Left kidney (tissue), 2 donors: Measurements from ENCODE around the gene FERMT1. TPM values are rescaled to one million over a fixed set of nuclear protein-coding genes. Genes with fewer than 3 reads are reported as not detected.
"Not testable (repeated sequence)": the region's sequence is repeated elsewhere in the genome, so short reads cannot be mapped to it uniquely, and the experiment has no call there.

Experiments
- DNase-seq: peaks from one replicate; pipeline ENCODE4 v3.0.0-alpha.2; 2013
- polyA plus RNA-seq: library from polyadenylated mRNA; unstranded; fragments of 120-200 nt; gene quantifications from one replicate; pipeline ENCODE4 v1.2.1, GENCODE V29; 2013; ENCODE audit not compliant: insufficient read length

FERMT1 gene
- polyA plus RNA-seq, 1 donor = 5.4 TPM

DNA sequence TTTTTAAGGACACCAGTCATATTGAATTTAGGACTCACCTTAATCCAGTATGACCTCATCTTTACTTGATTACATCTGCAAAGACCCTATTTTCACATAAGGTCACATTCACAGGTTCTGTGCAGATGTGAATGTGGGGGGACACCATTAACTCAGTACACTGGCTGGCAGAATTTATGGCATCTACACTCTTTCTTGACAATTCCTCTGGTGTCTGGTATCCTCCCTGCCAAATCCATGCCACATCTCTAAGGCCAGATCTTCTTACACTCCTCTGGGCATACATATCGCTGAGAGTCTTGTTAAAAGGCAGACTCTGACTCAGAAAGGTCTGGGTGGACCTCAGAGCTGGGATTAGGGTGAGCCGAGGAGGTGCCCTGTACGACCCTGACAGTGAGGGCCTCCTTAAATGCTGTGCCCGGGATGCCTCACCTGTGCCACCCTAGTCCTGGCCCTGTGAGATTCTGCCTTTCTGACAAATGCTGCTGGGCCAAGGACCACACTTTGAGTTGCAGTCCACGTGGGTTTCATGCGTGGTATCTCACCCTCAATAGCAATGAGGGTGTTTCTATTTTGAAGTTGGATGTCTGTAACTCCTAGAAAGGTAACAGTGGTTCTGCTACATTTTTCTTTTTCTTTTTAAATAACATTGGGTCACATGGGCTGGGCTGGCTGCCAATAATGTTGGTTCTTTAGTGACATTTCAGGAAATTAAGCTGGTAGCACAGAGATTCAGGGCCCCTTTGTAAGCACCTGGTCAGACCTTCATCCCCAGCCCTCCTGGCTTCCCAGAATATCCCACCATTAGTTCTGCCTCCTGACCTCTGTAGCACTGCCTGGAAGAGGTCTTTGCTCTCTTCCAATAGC lies 51.8 kb downstream of the FERMT1 start:
- DNase-seq = no peak

DNA sequence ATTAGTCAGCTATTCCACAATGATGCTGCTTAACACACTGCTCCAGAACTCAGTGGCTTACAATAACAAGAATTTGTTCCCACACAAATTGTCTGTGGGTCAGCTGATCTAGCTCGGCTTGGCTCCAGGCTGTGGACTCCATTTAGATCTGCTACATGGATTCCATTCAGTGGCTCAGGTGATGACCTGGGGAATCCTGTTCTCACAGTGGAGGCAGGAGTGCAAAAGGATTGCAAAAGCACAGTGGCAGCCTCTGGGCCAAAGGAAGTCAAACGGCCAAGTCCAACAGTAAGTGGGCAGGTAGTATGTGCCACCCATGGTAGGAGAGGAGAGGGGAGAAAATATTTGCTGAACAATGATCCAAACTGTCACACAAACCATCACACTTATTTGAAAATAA lies 53.2 kb downstream of the FERMT1 start:
- DNase-seq = no peak

DNA sequence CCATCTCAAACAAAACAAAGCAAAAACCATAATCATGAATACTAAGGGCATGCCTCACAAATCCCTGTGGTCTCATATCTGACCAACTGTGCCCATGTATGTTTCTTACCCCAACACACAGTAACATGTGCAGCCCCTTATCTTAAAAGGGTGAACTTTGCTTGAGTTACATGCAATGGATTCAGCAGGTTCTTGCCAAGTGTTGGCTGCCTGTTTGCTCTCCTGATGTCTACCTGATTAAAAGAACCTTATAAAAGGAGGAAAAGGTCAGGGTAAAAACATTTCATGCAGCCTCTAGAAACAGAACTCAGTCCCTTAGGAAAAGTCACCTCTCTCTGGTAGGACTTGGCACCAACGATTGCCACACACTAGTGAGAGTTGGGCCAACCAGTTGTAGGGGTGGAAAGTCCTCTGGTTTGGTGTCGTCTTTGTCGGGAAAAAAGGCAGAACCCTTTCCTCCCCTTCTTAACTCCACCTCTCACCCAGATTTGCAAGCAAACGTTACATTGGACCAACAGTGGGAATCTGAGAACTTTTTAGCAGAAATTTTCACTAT lies 55.0 kb downstream of the FERMT1 start:
- DNase-seq = no peak

DNA sequence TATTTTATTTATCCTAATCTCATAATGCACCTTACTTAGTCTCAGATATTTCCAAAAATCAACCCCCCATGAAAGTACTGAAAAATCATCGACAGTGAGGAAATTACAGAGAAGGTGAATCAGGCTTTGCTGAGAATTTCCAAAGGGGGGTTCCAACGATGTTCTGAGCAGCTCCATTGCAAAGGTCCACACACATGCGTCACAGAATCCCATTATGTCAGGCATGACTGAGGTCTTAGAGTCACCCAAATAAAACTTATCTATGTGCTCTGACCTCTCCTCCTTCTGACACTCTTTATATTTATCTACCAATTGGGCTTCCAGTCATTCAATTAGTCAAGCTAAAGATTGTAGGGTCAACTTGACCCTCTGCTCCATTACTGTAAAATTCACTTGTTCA lies 56.2 kb downstream of the FERMT1 start:
- DNase-seq = no peak

DNA sequence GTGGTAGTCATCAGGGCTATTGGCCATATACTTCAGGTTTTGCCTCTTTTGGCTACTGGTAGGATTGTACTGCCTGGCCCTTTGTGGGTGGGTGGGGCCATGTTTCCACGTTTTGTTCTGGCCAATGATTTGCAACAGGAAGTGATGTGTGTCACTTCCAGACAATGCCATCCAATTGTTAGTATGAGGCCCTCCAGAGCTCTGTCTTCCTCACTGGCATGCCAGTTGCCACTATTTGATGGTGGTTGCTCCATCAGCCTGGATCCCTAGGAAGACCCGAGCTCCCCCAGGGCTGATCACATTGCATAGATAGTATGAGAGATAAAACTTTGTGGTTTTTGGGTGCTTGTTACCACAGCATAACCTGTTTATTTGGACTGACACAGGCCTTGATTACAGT lies 61.3 kb downstream of the FERMT1 start:
- no peak for DNase-seq

DNA sequence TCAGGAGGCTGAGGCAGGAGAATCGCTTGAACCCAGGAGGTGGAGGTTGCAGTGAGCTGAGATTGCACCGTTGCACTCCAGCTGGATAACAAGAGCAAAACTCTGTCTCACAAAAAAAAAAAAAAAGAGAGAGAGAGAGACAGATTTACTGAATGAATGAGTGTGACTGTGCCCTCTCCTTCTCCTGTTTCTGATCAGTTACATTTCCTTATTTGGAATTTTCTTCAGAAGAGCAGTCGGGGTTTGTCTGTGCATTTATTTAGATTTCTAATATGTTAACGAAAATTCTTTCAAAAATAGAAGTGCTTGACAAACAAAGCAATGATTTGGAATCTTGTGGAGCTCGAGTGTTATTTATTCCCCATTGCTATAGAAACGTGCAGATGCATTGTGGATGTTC lies 62.6 kb downstream of the FERMT1 start:
- DNase-seq = no peak

DNA sequence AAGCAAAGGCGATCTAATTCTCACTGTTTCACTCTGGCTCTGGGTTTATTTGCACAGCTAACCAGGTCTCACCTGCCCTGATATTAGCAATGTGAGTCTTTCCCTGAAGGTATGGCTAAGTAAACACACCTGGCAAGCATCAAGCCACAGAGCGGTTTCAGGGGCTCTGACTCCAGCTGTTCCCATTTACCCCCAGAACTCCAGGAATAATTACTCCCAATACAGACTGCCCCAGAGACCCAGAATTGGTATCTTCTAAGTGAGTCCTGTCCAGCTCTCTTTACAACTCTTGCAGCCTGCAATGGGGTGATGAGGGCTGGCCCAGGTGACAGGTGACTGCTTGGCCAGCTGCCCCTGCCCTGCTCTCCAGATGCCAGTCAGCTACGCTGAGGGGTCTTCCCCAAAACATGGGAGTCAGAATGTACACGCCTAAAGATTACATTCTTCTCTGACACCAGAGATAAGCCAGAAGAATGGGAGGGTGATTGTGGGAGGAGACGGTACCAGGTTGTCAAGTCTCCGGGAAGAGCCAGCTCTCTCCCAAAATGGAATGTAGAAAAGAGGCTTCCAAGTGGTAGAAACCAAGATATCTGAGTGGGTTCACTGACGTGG lies 64.0 kb downstream of the FERMT1 start:
- no peak for DNase-seq

DNA sequence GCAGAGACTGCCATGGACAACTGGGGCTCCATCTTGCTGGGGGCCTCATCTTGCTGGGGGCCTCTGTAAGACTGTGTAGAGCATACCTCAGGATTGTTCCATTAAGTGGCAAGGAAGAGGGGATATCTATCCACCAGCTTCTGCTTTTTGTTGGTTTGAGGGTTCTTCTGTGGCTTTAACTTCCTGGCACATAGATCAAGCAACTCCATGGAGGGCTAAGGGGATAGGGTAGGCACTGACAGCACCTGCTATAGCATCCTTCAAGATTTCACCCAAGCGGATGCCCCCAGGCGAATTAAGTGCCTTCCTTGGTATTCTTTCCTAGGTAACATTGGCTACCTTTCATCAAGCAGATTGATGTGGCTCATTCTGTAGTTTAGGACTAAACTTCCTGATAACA lies 65.1 kb downstream of the FERMT1 start:
- DNase-seq = no peak

DNA sequence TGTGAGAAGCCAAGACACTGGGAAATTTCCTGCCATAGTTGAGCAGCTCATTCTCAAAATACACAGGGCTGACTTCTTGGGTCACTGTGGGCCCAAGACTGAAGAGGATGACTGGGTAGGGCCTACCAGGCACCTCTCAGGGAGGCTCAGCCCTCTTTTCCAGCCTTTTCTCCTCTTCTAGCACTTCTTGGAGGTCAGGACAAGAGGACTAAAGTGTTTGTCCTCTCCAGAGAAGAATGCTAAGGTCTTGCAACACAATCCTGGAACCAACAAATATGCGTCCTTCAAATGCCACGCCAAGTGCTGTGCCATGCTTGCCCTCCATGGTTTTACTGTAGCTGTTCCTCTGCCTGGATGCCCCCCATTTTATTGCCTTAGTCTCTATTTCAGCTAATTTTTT lies 65.7 kb downstream of the FERMT1 start:
- no peak for DNase-seq

DNA sequence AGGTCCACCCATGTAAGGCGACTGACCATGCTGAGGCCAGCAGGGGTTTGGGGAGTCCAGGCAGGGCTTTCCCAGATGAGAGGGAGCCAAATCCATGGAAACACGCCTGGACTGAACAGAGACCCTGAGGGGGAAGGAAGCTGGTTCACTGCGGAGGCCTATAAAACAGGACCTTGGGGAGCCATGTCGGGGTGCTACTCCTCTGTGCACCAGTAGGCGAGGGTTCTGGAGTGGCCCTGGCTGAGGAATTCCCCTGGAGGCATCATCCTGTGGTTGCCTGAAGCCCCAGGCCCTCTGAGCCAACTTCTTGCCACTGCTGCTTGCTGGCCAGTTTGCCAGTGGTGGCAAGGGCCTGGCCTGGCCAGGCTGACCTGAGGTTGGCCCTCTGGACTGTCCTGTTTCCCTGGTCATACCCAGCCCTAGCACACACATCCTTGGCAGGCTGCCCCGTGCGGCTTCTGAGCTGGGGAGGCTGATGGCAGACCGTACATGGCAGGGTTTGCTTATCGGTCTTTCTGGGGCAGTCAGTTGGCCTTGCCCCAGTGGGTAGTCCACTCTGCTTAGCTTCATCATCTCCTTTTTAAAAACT lies 66.8 kb downstream of the FERMT1 start:
- no peak for DNase-seq

DNA sequence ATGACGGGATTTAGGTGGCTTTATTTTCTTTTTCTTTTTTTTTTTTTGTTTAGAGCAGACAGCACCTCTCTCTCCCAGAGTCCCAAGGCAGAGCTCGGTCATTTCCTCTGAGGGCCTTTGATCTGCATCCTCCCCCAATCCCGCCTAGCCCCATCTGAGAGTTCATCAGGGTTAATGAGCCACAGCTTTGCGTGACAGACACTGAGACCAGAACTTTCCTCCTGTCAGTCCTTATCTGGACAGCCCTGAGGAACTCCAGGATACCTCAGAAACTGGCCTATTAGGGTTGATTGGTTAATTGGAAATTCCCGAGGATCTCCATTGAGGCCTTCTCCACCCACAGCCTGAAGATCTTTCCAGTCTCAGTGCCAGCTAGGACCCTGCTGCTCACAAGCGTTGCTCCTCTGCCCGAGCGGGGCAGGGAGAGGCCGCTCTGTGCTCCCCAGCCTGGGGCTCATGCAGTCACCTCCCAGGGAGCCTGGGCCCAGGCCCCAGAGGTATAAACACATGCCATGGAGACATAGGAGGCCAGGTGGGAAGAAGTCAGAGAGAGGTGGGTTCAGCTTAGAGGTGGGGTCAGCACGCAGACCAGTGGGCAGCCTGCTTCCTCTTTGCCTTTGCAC lies 67.6 kb downstream of the FERMT1 start:
- no peak for DNase-seq

DNA sequence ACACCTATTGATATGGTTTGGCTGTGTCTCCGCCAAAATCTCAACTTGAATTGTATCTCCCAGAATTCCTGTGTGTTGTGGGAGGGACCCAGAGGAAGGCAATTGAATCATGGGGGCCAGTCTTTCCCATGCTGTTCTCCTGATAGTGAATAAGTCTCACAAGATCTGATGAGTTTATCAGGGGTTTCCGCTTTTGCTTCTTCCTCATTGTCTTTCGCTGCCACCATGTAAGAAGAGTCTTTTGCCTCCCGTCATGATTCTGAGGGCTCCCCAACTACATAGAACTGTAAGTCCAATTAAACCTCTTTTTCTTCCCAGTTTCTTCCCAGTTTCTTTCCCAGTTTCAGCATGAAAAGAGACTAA lies 68.2 kb downstream of the FERMT1 start:
- not testable (repeated sequence) for DNase-seq

DNA sequence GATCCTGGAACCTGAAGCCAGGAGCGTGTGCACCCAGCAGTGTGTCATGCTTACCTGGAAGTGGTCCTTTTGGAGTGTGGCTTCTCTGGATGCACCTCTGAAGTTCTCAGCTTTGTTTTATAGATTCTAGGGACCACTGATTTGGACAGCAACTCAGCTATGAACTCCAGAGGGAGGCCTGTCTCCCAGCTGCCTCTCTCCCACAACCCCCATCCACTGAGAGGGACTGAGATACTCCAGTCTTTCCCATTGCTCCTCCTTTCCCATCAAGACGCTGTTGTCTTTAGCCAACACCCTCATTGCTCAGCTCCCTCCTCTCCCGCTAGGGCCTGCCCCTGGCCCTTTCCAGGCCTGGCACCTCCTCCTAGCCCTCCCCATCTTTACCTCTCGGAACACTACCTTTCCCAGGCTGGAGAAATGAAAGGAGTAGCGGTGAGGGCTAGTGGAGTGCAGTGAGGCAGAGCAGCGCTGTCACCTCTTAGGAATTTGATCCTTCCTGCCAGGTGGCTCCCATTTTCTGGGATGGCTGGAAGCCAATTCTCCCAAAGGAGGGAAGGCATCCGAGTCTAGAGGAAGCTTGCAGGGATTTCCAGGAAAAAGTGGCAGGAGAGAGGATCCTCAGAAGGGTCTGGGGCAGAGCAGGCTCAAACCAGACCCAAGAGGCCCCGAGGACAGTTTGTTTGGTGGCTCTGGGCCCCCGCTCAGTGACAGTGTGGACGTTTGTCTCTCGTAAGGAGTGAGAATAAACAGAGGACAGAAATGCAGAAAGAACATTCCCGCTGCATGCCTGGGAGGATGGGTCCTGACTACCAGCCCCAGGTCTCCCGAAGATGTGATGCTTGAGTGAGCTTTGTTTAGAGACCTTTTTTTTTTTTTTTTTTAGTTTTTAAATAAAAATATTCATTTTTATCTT lies 68.8 kb downstream of the FERMT1 start, which contains the start of gene LRRN4:
TSS of gene LRRN4 (minus strand) at position 285 of the 913 bp plus-strand sequence. CDS start 1,261 bp downstream, outside the sequence.
- DNase-seq = peak; percentile 87

DNA sequence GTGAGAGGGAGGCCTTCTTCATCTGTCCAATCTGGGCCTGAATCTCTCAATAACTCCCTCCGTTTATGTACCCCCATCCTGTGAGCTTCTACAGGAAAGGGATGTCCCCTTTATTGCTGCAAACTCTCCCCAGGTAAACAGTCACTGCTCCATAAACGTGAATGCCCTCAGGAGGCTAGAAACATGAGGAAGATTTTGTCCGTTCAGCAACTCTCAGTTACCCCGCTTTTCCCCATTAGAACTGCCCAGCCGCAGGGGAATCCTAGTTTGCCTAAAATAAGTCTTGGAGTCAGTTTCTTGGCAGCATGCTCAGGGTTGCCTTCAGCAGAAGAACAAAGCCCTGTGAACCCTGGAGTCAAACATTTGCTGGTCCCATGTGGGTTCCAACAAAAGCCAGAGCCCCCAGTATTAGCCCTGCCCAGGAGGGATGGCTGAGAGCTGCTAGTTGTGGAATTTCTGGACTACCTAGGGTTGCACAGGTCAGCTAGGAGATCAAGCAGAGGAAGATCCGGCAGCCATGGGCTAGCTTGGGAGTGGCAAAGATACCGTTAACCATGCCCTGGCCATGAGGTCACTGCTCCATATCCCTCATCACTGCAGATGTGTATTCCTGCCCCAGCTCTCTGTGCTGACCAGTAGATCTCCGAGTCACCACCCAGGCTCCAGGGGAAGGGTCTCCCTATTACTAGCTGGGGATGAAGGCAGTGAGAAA lies 69.6 kb downstream of the FERMT1 start:
- no peak for DNase-seq

DNA sequence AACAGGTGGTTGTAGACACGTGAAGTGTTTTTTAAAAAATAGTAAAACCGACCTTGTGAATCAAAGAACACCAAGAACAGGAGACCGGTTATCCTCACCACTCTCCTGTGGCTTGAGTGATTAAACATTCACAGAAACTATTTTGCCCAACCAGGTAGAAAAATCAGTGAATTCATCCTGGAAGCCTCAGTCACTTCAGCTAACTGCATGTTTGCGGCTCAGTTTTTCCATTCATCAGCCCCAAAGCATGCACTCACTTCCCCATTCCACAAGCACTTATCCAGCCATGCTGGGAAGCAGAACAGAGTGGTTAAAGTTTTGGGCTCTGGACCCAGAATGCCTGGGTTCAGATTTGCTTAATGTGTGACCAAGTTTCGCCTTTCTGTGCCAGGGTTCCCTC lies 71.3 kb downstream of the FERMT1 start:
- DNase-seq = no peak

DNA sequence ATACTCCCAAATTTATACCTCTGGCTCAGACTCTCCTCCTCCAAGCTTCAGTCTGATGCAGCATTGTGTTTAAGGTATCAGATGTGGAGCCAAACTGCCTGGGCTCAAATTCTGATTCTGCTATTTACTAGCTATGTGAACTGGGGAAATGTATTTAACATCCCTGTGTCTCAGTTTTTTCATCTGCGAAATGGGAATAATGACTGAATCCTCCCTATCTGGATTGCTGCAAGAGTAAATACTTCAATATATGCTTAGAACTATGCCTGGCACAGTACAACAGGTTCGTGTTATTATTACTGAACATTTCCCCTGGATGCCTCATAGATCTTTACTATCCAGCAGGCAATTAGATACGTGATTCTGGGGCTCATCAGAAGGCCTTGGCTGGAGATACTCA lies 74.4 kb downstream of the FERMT1 start:
- no peak for DNase-seq

DNA sequence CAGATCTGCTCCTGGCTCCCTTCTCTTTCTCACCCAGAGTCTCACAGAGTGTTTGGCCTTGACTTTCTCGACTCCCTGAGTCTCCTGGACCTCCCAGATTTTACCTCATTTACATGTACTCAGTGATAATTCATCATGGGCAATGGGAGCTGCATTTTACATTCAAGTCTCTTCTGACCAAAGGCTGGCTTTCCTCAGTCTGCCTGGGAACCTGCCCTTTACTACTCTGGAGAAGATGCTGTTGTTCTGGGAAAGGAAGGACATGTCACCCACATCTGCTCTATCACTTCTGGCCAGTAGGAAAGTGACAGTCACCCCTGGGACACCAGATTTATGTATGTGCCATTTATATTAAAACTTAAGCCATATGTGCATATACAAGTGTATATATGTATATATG lies 76.4 kb downstream of the FERMT1 start:
- DNase-seq = no peak

DNA sequence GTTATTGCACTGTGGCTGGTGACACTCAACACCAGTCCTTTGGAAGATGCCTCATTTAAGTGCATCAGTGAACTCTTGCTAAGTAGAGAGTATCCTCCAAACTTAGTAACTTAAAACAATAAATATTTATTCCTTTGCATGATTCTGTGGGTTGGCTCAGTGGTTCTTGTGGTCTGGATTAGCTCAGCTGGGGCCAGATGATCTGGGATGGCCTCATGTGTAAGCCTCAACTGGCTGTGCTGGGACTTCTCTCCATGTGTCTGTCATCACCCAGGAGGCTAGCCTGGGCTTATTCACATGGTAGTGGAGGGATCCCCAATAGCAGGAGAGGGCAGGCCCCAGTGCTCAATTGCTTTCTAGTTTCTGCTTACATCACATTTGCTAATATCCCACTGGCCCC lies 77.3 kb downstream of the FERMT1 start:
- no peak for DNase-seq

DNA sequence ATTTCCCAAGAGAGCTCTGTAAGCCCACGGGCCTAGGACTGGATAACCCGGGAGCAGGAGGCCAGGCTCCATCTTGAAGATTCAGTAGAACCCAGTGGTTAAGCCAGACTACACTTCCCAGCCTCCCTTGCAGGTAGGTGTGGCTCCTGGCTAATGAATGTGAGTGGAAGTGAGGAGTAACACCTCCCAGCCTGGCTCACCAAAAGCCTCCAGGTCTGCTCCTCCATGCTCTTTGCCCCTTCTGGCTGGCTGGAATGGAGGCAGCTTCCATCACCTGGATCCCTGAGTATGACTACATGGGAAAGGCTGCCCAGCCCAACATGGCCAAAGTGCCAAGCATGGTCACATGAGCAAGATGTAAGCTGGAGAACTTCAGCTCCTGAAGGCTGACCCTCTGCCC lies 78.7 kb downstream of the FERMT1 start:
- DNase-seq = no peak

DNA sequence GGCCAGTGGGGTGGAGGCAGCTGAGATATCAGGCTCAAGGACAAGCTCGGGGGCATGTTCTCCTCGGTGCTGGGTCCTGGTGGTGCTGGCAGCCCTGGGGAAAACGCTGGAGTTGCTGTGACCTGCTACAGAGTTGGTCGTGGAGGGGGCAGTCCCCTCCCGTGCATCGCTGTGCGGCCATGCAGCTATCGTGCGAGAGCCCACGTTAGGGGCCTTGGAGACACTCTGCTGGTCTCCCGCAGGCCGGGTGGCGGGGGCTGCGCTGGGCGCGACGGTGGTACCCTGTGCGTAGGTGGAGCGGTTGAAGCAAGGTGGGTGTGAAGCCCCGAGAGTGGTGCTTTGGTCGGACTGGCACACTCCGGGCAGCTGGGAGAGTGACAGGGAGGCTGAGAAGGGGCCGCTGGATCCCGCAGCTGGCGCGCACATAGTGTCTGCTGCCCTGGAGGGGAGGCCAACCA lies 81.0 kb downstream of the FERMT1 start:
- no peak for DNase-seq
